Measurements from ENCODE around the gene EXOC4. TPM values are rescaled to one million over a fixed set of nuclear protein-coding genes. Genes with fewer than 3 reads are reported as not detected.

EXOC4 gene
- total RNA-seq, 2 donors from 2014 or later = 48.9 to 102 TPM

DNA sequence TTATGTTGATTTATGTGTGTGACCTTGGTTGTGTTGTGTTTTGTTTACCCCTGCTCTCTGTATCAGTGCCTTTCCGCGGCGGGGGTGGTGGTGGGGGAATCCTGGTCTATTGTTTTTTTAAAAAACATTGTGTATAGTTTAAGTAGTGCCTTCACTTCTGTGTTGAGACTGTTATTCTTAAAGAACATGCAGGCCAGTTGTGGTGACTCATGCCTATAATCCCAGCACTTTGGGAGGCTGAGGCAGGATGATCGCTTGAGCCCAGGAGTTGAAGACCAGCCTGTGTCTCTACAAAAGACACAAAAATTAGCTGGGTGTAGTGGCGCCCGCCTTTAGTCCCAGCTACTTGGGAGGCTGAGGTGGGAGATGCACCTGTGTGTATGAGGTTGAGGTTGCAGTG is 445.2 kb downstream of the EXOC4 start:
- no peaks in the 10 kb centered on the region for H3K9me3 ChIP-seq
- no peak for DNase-seq (ENCODE audit: low spot score)
- H3K4me3 ChIP-seq = no peak overlapping the region
- TF ChIP-seq POLR2A (IDR thresholded peaks at IDR 0.05) (no peak), POLR2AphosphoS5 (IDR thresholded peaks at IDR 0.05) (no peak), CTCF (IDR thresholded peaks at IDR 0.05) (no peak)
- H3K27me3 ChIP-seq (replicated peaks; ENCODE audit: insufficient read depth) = no peaks in the 10 kb centered on the region
- no peaks in the 10 kb centered on the region for H3K36me3 ChIP-seq
- 96% methylated on average over 6 of the region's 6 CpGs for WGBS
- no peak overlapping the region for H3K27ac ChIP-seq
- no peaks in the 10 kb centered on the region for H3K4me1 ChIP-seq (replicated peaks)
- intact Hi-C loops (cut with DNase I) = no loop called here

DNA sequence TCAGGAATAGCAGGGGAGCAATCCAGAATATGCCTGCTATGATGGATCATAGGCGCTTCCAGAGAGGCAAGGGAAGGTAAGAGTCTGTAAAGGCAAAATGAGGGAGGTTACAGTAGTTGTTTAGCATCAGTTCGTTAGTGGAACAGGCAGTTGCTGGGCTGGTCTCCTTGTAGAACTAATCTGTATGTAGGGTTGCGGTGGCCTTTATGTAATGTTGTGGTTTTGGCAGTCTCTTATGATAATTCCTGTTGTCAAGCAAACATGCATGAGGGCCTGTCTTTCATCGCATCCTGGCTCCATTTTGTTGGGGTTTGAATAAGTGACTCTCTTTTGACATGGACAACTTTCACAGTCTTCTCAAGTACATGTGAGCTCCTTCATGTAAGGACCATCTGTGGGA is 446.5 kb downstream of the EXOC4 start:
- no peaks in the 10 kb centered on the region for H3K36me3 ChIP-seq
- H3K9me3 ChIP-seq = no peaks in the 10 kb centered on the region
- intact Hi-C loops (cut with DNase I) = no loop called here
- WGBS = 92% methylated on average over 4 of the region's 4 CpGs
- H3K27me3 ChIP-seq (replicated peaks; ENCODE audit: insufficient read depth) = no peaks in the 10 kb centered on the region
- no peak for DNase-seq (ENCODE audit: low spot score)
- TF ChIP-seq POLR2A (IDR thresholded peaks at IDR 0.05) (no peak), POLR2AphosphoS5 (IDR thresholded peaks at IDR 0.05) (no peak), CTCF (IDR thresholded peaks at IDR 0.05) (no peak)
- H3K4me1 ChIP-seq (replicated peaks) = no peaks in the 10 kb centered on the region
- H3K4me3 ChIP-seq = no peak overlapping the region
- H3K27ac ChIP-seq = no peak overlapping the region

DNA sequence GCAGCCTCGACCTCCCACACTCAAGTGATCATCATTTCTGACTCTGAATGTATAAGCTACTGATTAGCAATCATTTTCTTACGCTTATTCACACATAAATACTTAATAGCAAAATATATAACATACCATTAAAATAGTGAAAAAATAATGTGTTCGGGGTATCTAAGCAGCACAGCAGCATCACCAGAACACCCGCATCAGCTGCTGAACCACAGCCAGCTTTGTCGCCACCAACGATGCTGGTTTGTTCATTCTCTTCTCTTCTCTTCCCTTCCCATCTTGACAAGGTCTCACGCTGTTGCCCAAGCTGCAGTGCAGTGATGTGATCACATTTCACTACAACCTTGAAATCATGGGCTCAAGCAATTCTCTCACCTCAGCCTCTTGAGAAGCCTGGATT is 449.2 kb downstream of the EXOC4 start:
- Histone ChIP-seq H3K4me3 (no peak overlapping the region), H3K27ac (no peak overlapping the region), H3K36me3 (no peaks in the 10 kb centered on the region), H3K27me3 (replicated peaks; ENCODE audit: insufficient read depth) (no peaks in the 10 kb centered on the region), H3K9me3 (no peaks in the 10 kb centered on the region), H3K4me1 (replicated peaks) (no peaks in the 10 kb centered on the region)
- DNase-seq (ENCODE audit: low spot score) = no peak
- intact Hi-C loops (cut with DNase I) = no loop called here
- WGBS = 76% methylated on average over 7 of the region's 7 CpGs
- TF ChIP-seq CTCF (IDR thresholded peaks at IDR 0.05) = no peak
- no peak for TF ChIP-seq POLR2A (IDR thresholded peaks at IDR 0.05)
- TF ChIP-seq POLR2AphosphoS5 (IDR thresholded peaks at IDR 0.05) = no peak

GRCh38 chr7:133702960-133703359 is 450.1 kb downstream of the EXOC4 start:
- intact Hi-C loops (cut with DNase I) = no loop called here
- DNase-seq (ENCODE audit: low spot score) = no peak
- 92% methylated on average over 2 of the region's 2 CpGs for WGBS

More at GRCh38 chr7:133702960-133703359, 450.1 kb downstream of the EXOC4 start:
- Histone ChIP-seq H3K4me3 (no peak overlapping the region), H3K9me3 (no peaks in the 10 kb centered on the region), H3K27ac (no peak overlapping the region), H3K4me1 (replicated peaks) (no peaks in the 10 kb centered on the region), H3K36me3 (no peaks in the 10 kb centered on the region), H3K27me3 (replicated peaks; ENCODE audit: insufficient read depth) (no peaks in the 10 kb centered on the region)
- no peak for TF ChIP-seq CTCF (IDR thresholded peaks at IDR 0.05)
- no peak for TF ChIP-seq POLR2A (IDR thresholded peaks at IDR 0.05)
- no peak for TF ChIP-seq POLR2AphosphoS5 (IDR thresholded peaks at IDR 0.05)
